ENCODE data around the gene ESRRB.

The ESRRB gene

DNA sequence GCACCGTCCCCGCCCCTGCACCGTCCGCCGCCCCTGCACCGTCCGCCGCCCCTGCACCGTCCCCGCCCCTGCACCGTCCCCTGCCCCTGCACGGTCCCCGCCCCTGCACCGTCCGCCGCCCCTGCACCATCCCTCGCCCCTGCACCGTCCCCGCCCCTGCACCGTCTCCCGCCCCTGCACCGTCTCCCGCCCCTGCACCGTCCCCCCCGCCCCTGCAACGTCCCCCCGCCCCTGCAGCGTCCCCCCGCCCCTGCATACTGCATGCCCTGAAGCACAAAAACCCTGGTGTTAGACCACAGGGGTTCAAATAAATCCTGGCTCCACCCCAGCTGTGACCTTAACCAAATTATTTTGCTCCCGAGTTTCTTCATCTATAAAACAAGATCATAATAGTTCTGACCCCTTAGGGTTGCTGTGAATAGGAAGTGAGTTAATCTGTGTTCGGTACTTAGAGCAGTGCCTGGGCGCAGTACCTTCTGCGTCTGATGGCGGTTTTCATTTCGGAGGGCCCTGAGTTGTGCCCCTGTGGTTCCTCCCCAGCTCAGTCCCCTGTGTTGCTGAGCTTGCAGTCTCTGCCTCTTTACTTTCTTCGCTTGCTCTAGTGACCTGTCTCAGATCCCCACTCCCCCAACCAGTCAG is 38.1 kb downstream of the ESRRB start:
- no peaks in the 10 kb centered on the region for H3K36me3 ChIP-seq (ENCODE audit: insufficient read depth, low read length)
- peaks cover 0 to 11% of the 10 kb centered on the region in 2 donors for H3K27me3 ChIP-seq (ENCODE audit: control insufficient read depth in 1 of 2, insufficient read depth in 2 of 2, low read length in 2 of 2)
- H3K9me3 ChIP-seq (ENCODE audit: low read length): no peaks in the 10 kb centered on the region
- no peak overlapping the region for H3K27ac ChIP-seq (ENCODE audit: low read depth, low read length)
- no peak overlapping the region for H3K9ac ChIP-seq (ENCODE audit: low read length)
- no peak overlapping the region for H3K4me3 ChIP-seq (ENCODE audit: low read depth in 1 of 2, low read length in 2 of 2)
- H3K4me1 ChIP-seq (ENCODE audit: insufficient read depth, low read length): no peaks in the 10 kb centered on the region

DNA sequence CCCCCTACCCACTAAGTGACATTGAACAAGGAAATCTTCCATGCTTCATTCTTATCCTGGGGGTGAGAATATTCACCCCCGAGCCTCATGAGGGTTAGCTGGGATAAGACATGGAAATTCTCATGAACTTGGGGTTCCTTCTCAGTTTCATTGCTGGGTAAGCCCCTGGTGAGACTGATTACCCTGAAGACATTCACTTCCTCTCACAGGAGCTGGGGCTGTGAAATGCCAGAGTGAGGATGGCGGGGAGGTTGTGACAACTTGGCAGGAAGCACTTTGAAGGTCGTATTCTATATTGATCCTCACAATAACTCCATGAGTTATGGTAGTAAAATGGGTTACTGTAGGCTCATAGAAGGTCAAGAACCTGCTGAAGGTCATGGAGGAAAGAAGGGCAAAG is 43.5 kb downstream of the ESRRB start:
- no peaks in the 10 kb centered on the region for H3K9me3 ChIP-seq (ENCODE audit: low read length)
- H3K36me3 ChIP-seq (ENCODE audit: insufficient read depth, low read length): no peaks in the 10 kb centered on the region
- no peak overlapping the region for H3K27ac ChIP-seq (ENCODE audit: low read depth, low read length)
- peaks cover 0 to 2% of the 10 kb centered on the region in 2 donors for H3K27me3 ChIP-seq (ENCODE audit: control insufficient read depth in 1 of 2, insufficient read depth in 2 of 2, low read length in 2 of 2)
- no peaks in the 10 kb centered on the region for H3K4me1 ChIP-seq (ENCODE audit: insufficient read depth, low read length)
- no peak overlapping the region for H3K4me3 ChIP-seq (ENCODE audit: low read depth in 1 of 2, low read length in 2 of 2)
- no peak overlapping the region for H3K9ac ChIP-seq (ENCODE audit: low read length)

DNA sequence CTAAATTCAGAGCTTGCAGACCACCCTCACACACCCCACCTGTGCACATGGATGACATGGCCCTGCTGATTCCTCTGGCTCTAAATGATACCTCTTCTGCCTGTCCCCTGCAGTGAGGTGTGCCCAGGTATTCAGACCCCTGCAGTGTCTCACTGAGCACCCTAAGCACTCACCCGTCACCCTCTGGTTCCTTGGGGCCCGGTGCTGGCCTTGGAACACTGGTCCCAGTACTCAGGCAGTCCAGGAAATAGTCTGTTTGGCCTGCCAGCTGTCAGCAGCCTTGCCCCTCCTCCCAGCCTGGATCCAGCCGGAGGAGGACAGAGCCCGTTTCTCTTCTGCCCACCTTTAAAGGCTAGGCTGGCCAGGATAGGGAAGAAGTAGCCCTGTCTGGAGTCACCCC is 44.9 kb downstream of the ESRRB start:
- H3K27me3 ChIP-seq (ENCODE audit: control insufficient read depth in 1 of 2, insufficient read depth in 2 of 2, low read length in 2 of 2): no peaks in the 10 kb centered on the region
- no peaks in the 10 kb centered on the region for H3K9me3 ChIP-seq (ENCODE audit: low read length)
- no peak overlapping the region for H3K27ac ChIP-seq (ENCODE audit: low read depth, low read length)
- no peak overlapping the region for H3K4me3 ChIP-seq (ENCODE audit: low read depth in 1 of 2, low read length in 2 of 2)
- H3K9ac ChIP-seq (ENCODE audit: low read length): no peak overlapping the region
- H3K4me1 ChIP-seq (ENCODE audit: insufficient read depth, low read length): no peaks in the 10 kb centered on the region
- H3K36me3 ChIP-seq (ENCODE audit: insufficient read depth, low read length): no peaks in the 10 kb centered on the region

DNA sequence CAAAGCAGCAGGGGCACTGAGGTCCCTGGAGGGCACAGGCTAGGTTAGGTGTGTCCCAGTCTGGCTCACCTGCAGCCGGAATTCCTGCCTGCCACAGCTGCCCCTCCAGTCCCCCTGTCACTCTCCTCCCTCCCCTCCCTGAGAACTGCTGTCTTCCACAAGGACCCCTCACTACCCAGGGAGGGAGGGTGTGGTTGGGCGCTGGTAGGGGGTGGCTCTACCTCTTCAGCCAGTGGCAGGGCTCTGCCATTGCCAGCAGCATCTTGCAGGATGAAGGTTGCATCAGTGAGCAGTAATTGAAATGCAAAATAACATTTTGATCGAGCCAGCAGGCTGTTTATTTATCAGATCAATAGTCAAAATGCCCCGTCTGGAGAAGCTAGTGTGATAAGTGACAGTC is 45.7 kb downstream of the ESRRB start:
- H3K9ac ChIP-seq (ENCODE audit: low read length): no peak overlapping the region
- H3K27me3 ChIP-seq (ENCODE audit: control insufficient read depth in 1 of 2, insufficient read depth in 2 of 2, low read length in 2 of 2): no peaks in the 10 kb centered on the region
- H3K4me3 ChIP-seq (ENCODE audit: low read depth in 1 of 2, low read length in 2 of 2): no peak overlapping the region
- H3K4me1 ChIP-seq (ENCODE audit: insufficient read depth, low read length): no peaks in the 10 kb centered on the region
- H3K9me3 ChIP-seq (ENCODE audit: low read length): no peaks in the 10 kb centered on the region
- no peaks in the 10 kb centered on the region for H3K36me3 ChIP-seq (ENCODE audit: insufficient read depth, low read length)
- H3K27ac ChIP-seq (ENCODE audit: low read depth, low read length): no peak overlapping the region

DNA sequence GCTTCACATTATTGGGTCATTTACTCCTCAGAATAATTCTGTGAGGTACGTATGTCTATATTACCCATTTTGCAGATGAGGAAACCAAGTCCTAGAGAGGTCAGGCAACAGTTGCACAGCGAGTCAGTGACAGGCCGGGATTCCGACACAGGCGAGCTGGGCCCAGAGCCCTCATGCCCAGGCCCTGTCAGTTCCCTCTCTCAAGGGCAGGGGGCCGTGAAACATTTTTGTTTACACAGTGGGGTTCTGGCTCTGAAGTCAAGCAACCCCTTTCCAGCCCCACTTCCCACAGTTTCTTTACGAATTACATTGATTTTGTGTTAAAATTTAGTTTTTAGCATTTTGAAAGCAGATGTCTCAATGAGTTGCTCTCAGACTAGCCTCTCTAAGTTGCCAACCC is 46.7 kb downstream of the ESRRB start:
- H3K4me3 ChIP-seq (ENCODE audit: low read depth in 1 of 2, low read length in 2 of 2): no peak overlapping the region
- no peak overlapping the region for H3K27ac ChIP-seq (ENCODE audit: low read depth, low read length)
- no peaks in the 10 kb centered on the region for H3K27me3 ChIP-seq (ENCODE audit: control insufficient read depth in 1 of 2, insufficient read depth in 2 of 2, low read length in 2 of 2)
- H3K4me1 ChIP-seq (ENCODE audit: insufficient read depth, low read length): no peaks in the 10 kb centered on the region
- H3K9me3 ChIP-seq (ENCODE audit: low read length): no peaks in the 10 kb centered on the region
- H3K9ac ChIP-seq (ENCODE audit: low read length): no peak overlapping the region
- no peaks in the 10 kb centered on the region for H3K36me3 ChIP-seq (ENCODE audit: insufficient read depth, low read length)

DNA sequence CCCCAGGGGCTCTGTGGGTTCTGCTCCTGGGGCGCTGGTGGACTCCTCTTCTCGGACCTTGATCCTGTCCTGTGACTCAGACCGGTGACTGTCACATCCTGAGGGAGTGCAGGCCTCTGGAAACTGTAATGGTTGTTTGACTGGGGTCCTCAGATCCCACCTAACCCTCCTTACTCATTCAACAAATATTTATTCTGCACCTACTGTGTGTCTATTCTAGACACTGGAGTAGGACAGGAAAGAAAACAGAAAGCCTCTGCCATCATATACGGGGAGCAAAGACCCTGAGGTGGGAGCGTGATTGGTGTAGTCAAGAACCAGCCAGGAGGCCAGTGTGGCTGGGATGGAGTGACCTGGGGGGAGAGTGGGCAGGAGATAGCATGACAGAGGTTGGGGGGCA is 47.6 kb downstream of the ESRRB start:
- H3K27ac ChIP-seq (ENCODE audit: low read depth, low read length): no peak overlapping the region
- no peaks in the 10 kb centered on the region for H3K9me3 ChIP-seq (ENCODE audit: low read length)
- H3K36me3 ChIP-seq (ENCODE audit: insufficient read depth, low read length): no peaks in the 10 kb centered on the region

DNA sequence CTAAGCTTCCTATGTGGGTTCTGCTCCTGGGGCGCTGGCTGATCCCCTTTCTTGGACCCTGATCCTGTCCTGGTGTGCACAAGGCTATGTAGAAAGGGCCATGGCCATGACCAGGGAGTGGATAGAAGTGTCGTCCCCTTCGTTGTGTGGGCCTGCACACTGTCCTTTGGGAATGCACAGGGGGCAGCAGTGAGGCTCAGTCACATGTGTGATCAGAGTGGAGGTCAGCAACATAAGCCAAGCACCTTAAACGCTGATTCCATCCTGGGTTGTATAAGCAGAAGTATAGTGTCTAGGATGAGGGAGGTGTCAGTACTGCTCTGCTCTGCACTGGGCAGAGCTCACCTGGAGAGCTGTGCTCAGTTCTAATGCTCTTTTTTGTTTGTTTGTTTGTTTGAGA is 48.4 kb downstream of the ESRRB start:
- Histone ChIP-seq H3K27ac (ENCODE audit: low read depth, low read length) (no peak overlapping the region), H3K9me3 (ENCODE audit: low read length) (no peaks in the 10 kb centered on the region), H3K9ac (ENCODE audit: low read length) (no peak overlapping the region), H3K4me3 (ENCODE audit: low read depth in 1 of 2, low read length in 2 of 2) (no peak overlapping the region), H3K36me3 (ENCODE audit: insufficient read depth, low read length) (no peaks in the 10 kb centered on the region), H3K27me3 (ENCODE audit: control insufficient read depth in 1 of 2, insufficient read depth in 2 of 2, low read length in 2 of 2) (no peaks in the 10 kb centered on the region), H3K4me1 (ENCODE audit: insufficient read depth, low read length) (no peaks in the 10 kb centered on the region)

More for the DNA sequence above, 47.6 kb downstream of the ESRRB start:
- Histone ChIP-seq H3K27me3 (ENCODE audit: control insufficient read depth in 1 of 2, insufficient read depth in 2 of 2, low read length in 2 of 2) (no peaks in the 10 kb centered on the region), H3K9ac (ENCODE audit: low read length) (no peak overlapping the region), H3K4me1 (ENCODE audit: insufficient read depth, low read length) (no peaks in the 10 kb centered on the region), H3K4me3 (ENCODE audit: low read depth in 1 of 2, low read length in 2 of 2) (no peak overlapping the region)

DNA sequence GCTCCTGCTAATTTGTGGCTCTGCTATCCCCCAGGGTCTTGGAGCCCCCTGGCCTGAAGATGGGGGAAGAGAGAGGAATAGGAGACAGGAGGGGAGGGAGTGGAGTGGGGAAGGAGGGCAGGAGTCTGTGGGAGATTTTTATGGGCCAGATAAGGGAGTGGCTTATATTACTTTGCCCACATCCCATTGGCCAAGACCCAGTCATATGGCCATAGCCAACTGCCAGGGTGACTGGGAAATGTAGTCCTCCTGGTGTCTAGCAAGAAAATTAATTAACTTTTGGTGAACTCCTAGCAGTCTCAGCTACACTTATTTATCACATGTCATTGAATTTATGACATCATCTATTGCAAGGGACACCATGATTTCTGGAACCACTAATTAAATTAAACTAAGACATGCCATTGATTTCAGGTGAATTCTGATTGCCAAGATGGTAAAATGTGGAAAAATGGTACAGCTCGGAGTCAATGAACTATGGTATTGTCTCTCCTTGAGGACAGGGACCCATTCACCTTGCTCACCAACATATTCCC is 50.3 kb downstream of the ESRRB start:
- H3K4me3 ChIP-seq (ENCODE audit: low read depth in 1 of 2, low read length in 2 of 2): no peak overlapping the region
- no peak overlapping the region for H3K27ac ChIP-seq (ENCODE audit: low read depth, low read length)
- H3K27me3 ChIP-seq (ENCODE audit: control insufficient read depth in 1 of 2, insufficient read depth in 2 of 2, low read length in 2 of 2): no peaks in the 10 kb centered on the region
- no peak overlapping the region for H3K9ac ChIP-seq (ENCODE audit: low read length)
- H3K4me1 ChIP-seq (ENCODE audit: insufficient read depth, low read length): no peaks in the 10 kb centered on the region
- H3K9me3 ChIP-seq (ENCODE audit: low read length): no peaks in the 10 kb centered on the region
- H3K36me3 ChIP-seq (ENCODE audit: insufficient read depth, low read length): no peaks in the 10 kb centered on the region

DNA sequence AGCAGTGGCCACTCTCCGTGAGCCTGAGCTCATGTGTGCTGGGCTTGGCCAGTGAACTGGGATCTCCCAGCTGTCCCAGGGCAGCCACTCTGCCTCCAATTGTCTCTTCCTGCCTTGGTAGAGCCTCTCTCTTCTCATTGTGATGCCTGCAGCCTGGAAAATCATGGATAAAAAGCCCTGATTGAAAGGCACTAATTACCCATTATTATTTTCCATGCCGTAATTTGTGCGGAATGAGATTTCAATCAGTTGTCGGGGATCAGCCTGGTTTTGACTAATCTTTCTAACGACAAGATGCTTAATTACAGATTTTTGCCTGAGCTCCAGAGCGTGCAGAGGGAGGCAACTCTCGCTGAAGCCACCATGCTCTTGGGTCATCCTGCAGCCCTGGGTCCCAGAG is 52.7 kb downstream of the ESRRB start:
- H3K4me3 ChIP-seq (ENCODE audit: low read depth in 1 of 2, low read length in 2 of 2): no peak overlapping the region
- H3K9ac ChIP-seq (ENCODE audit: low read length): no peak overlapping the region
- no peaks in the 10 kb centered on the region for H3K4me1 ChIP-seq (ENCODE audit: insufficient read depth, low read length)
- no peaks in the 10 kb centered on the region for H3K36me3 ChIP-seq (ENCODE audit: insufficient read depth, low read length)
- H3K27me3 ChIP-seq (ENCODE audit: control insufficient read depth in 1 of 2, insufficient read depth in 2 of 2, low read length in 2 of 2): no peaks in the 10 kb centered on the region
- no peaks in the 10 kb centered on the region for H3K9me3 ChIP-seq (ENCODE audit: low read length)
- H3K27ac ChIP-seq (ENCODE audit: low read depth, low read length): no peak overlapping the region

DNA sequence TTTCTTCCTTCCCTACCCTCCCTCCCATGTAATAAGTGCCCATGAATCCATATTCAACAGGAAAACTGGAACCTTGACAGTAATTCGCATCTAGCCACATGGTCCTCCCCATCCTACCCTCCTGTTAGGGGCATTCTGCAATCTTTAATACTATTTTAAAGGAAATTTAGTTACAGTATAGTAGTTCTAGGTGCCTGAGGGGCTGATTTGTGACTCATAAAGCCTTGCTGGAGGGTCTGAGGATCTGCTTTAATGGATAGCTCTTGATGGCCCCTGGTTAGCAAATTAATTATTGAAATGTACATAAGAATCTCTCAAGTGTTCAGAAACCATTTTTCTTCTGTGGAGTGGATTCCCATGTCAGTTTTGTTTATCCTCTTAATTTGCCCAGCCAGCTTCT is 54.1 kb downstream of the ESRRB start:
- H3K9ac ChIP-seq (ENCODE audit: low read length): no peak overlapping the region
- H3K27ac ChIP-seq (ENCODE audit: low read depth, low read length): no peak overlapping the region
- no peaks in the 10 kb centered on the region for H3K36me3 ChIP-seq (ENCODE audit: insufficient read depth, low read length)
- no peaks in the 10 kb centered on the region for H3K4me1 ChIP-seq (ENCODE audit: insufficient read depth, low read length)
- no peaks in the 10 kb centered on the region for H3K9me3 ChIP-seq (ENCODE audit: low read length)
- H3K27me3 ChIP-seq (ENCODE audit: control insufficient read depth in 1 of 2, insufficient read depth in 2 of 2, low read length in 2 of 2): no peaks in the 10 kb centered on the region
- H3K4me3 ChIP-seq (ENCODE audit: low read depth in 1 of 2, low read length in 2 of 2): no peak overlapping the region

DNA sequence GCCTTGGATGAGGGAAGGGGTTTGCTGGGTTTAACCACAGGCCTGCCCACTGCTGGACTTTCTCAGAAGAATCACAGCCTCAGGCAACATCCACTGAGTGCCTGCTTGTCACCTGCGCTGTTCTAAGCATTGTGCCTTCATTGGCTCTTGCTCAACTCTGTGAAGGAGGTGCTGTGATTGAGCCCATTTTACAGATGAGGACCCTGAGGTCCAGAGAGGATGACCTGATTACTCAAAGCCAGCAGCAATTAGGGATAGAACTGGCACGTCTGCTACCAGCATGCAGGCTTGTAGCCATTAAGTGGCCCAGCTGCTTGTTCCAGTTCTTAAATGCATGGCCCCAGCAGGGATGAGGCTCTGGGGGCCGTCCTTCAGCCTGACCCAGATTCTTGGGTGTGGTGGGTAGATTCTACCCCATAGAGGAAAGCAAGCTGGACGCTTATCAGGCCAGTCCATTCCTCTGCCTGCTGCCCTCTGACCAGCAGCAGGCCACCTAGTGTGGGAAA is 54.6 kb downstream of the ESRRB start:
- Histone ChIP-seq H3K36me3 (ENCODE audit: insufficient read depth, low read length) (no peaks in the 10 kb centered on the region), H3K27ac (ENCODE audit: low read depth, low read length) (no peak overlapping the region), H3K9me3 (ENCODE audit: low read length) (no peaks in the 10 kb centered on the region), H3K9ac (ENCODE audit: low read length) (no peak overlapping the region), H3K27me3 (ENCODE audit: control insufficient read depth in 1 of 2, insufficient read depth in 2 of 2, low read length in 2 of 2) (no peaks in the 10 kb centered on the region), H3K4me3 (ENCODE audit: low read depth in 1 of 2, low read length in 2 of 2) (no peak overlapping the region), H3K4me1 (ENCODE audit: insufficient read depth, low read length) (no peaks in the 10 kb centered on the region)

DNA sequence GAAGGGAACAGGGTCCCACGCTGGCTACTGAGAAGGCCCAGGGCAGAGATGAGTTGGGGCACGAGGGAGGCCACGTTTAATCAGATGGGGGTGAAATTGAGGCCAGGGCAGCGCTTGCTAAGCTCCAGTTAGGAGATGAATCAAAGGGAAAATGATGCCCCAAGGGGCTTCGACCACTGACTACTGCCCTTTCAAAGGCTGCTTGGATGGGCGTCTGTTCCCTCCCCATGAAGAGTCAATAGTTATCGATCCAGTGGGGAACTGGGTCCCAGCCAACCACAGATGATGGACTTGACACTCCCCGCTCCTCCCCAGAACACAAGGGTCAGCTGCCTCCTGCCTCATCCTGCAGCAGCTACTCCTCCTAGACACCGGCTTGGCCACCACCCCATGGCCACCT is 55.6 kb downstream of the ESRRB start:
- Histone ChIP-seq H3K27ac (ENCODE audit: low read depth, low read length) (no peak overlapping the region), H3K36me3 (ENCODE audit: insufficient read depth, low read length) (no peaks in the 10 kb centered on the region), H3K9me3 (ENCODE audit: low read length) (no peaks in the 10 kb centered on the region), H3K9ac (ENCODE audit: low read length) (no peak overlapping the region), H3K4me3 (ENCODE audit: low read depth in 1 of 2, low read length in 2 of 2) (no peak overlapping the region), H3K27me3 (ENCODE audit: control insufficient read depth in 1 of 2, insufficient read depth in 2 of 2, low read length in 2 of 2) (no peaks in the 10 kb centered on the region), H3K4me1 (ENCODE audit: insufficient read depth, low read length) (no peaks in the 10 kb centered on the region)
